ENCODE data around the gene KMT2E.

- TF ChIP-seq, protein P1, sequence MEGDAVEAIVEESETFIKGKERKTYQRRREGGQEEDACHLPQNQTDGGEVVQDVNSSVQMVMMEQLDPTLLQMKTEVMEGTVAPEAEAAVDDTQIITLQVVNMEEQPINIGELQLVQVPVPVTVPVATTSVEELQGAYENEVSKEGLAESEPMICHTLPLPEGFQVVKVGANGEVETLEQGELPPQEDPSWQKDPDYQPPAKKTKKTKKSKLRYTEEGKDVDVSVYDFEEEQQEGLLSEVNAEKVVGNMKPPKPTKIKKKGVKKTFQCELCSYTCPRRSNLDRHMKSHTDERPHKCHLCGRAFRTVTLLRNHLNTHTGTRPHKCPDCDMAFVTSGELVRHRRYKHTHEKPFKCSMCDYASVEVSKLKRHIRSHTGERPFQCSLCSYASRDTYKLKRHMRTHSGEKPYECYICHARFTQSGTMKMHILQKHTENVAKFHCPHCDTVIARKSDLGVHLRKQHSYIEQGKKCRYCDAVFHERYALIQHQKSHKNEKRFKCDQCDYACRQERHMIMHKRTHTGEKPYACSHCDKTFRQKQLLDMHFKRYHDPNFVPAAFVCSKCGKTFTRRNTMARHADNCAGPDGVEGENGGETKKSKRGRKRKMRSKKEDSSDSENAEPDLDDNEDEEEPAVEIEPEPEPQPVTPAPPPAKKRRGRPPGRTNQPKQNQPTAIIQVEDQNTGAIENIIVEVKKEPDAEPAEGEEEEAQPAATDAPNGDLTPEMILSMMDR (IDR thresholded peaks at IDR 0.05; ENCODE audit: low read depth, low read length, poor library complexity, severe bottlenecking) = no peak
- TF ChIP-seq EZH2phosphoT487 (IDR thresholded peaks at IDR 0.05; ENCODE audit: borderline replicate concordance, low read length) = no peak
These were observed 3.8 kb downstream of the KMT2E start for GRCh38 chr7:105017657-105018365.

Data from DOHH2 (cell line).